NB4 (cell line): ENCODE results near the gene ZNF14.

Experiments
- MYC ChIP-seq: IDR thresholded peaks from 2 replicates; pipeline ENCODE4 v1.6.1; 2011; ENCODE audit warnings: low read depth, low read length
- POLR2A ChIP-seq: IDR thresholded peaks from 2 replicates; pipeline ENCODE4 v1.6.1; 2011; ENCODE audit warnings: mild to moderate bottlenecking; ENCODE audit not compliant: insufficient read length; ENCODE audit errors: extremely low read depth
- TF ChIP-seq, protein P1 (sequence below): IDR thresholded peaks from one replicate; pipeline ENCODE4 v1.5.1; 2012; ENCODE audit warnings: low read depth, low read length
- TF ChIP-seq, protein P2 (sequence below): IDR thresholded peaks from 2 replicates; pipeline ENCODE4 v1.6.1; 2011; ENCODE audit warnings: low read depth, low read length

DNA sequence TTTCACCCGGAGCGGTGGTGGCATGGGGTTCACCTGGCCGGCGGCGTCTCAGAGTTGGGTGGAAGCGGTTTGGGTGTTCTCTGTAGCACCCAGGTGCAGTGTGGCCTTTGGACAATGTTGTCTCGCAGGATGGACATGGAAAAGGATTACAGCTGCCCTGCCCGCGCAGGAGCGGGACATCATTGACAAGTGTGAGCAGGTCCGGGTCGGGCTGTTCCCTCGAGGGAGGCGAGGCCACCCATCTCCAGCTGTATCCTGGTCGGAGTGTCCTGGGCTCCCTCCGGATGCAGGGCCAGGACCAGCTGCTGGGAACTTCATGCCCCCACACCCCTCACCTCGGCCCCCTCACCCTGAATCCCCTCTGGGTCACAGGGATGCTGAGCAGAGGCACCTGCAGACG lies 7.8 kb upstream of the ZNF14 start:
- TF ChIP-seq, protein P1, sequence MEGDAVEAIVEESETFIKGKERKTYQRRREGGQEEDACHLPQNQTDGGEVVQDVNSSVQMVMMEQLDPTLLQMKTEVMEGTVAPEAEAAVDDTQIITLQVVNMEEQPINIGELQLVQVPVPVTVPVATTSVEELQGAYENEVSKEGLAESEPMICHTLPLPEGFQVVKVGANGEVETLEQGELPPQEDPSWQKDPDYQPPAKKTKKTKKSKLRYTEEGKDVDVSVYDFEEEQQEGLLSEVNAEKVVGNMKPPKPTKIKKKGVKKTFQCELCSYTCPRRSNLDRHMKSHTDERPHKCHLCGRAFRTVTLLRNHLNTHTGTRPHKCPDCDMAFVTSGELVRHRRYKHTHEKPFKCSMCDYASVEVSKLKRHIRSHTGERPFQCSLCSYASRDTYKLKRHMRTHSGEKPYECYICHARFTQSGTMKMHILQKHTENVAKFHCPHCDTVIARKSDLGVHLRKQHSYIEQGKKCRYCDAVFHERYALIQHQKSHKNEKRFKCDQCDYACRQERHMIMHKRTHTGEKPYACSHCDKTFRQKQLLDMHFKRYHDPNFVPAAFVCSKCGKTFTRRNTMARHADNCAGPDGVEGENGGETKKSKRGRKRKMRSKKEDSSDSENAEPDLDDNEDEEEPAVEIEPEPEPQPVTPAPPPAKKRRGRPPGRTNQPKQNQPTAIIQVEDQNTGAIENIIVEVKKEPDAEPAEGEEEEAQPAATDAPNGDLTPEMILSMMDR: no peak
- TF ChIP-seq POLR2A (no peak), MYC (no peak)
- TF ChIP-seq, protein P2, sequence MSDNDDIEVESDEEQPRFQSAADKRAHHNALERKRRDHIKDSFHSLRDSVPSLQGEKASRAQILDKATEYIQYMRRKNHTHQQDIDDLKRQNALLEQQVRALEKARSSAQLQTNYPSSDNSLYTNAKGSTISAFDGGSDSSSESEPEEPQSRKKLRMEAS: no peak
